ENCODE data around the gene NT5DC4. TPM values are rescaled to one million over a fixed set of nuclear protein-coding genes. Genes with fewer than 3 reads are reported as not detected.
"Not testable (repeated sequence)": the region's sequence is repeated elsewhere in the genome, so short reads cannot be mapped to it uniquely, and the experiment has no call there.

NT5DC4 gene
- polyA plus RNA-seq, 4 donors: 0.13 to 1.2 (median 0.49) TPM; not detected in 1

DNA sequence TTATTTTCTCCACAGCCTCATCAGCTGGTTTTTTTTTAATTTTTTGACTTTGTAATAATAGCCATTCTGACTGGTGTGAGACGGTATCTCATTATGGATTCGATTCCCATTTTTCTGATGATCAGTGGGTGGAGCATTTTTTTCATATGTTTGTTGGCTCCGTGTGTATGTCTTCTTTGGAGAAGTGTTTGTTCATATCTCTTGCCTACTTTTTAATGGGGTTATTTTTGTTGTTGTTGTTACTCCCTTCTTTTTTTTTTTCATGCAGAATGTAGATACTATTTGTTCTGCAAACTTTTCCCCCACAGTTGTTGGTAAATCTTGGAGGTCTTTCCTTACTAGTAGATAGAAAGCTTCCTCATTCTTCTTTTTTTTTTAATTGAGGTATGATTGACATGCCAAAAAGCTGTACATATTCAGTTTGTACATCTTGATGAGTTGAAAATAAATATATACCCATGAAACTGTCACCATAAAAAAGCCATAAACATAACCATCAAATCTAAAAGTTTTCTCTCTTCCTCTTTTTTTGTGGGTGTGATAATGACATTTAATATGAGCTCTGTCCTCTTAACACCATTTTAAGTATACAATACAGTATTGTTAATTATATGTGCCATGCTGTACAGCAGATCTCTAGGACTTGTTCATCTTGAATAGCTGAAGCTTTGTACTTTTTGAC, 21.8 kb upstream of the NT5DC4 start:
- no peak for DNase-seq (ENCODE audit: low read depth in 4 of 4, low spot score in 3 of 4)

DNA sequence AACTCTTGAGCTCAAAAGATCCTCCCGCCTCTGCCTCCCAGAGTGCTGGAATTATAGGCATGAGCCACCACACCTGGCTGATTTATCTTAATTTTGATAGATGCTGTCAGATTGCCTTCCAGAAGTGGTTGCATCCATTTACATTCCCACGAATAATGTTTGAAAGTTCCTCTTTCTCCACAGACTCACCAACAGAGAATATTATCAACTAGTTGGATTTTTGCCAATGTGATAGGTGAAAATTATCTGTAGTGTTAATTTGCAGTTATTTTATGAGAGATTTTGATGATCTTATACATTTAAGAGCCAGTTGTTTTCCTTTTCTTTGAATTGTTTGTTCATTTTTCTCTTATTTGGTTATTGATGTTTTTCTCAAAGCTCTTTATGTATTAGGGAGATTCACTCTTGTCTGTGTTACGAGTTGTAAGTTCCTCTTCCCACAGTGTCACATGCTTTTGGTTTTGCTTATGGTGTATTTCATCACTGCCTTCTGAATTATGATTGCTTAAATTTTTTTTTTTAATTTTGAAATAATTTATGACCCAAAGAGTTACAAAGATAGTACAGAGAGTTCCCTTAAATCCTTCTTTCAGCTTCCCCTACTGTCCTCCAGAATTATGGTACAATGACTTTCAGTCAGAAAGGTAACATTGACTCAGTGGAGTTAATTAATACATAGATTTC, 20.7 kb upstream of the NT5DC4 start:
- no peak for DNase-seq (ENCODE audit: low read depth in 4 of 4, low spot score in 3 of 4)

DNA sequence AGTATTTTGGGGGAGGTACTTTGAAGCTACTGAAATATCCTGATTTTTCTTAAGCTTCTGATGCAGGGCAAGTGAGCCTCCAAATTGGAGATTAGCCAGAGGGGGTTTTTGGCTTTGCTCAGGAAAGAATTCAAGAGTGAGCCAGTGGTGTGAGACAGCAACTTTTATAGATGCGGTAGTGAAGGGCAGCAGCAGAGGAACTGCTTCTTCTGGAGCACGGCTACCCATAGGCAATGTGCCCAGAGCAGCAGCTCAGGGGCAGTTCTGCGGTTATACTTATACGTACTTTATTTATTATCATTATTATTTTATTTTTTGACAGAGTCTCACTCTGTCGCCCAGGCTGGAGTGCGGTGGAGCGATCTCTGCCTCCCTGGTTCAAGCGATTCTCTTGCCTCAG, 19.8 kb upstream of the NT5DC4 start:
- DNase-seq (ENCODE audit: low read depth in 4 of 4, low spot score in 3 of 4): no peak

DNA sequence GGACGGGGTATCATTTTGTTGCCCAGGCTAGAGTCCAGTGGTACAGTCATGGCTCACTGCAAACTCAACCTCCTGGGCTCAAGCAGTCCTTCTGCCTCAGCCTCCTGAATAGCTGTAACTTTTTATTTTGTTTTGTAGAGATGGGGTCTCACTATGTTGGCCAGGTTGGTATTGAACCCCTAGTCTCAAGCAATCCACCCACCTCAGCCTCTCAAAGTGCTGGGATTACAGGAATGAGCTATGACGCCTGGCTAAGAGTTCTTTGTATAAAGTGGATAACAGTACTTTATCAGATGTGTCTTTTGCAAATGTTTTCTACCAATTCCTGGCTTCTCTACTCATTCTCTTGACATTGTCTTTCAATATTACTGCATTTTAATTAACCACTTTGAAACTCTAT, 17.1 kb upstream of the NT5DC4 start:
- DNase-seq (ENCODE audit: low read depth in 4 of 4, low spot score in 3 of 4): no peak

DNA sequence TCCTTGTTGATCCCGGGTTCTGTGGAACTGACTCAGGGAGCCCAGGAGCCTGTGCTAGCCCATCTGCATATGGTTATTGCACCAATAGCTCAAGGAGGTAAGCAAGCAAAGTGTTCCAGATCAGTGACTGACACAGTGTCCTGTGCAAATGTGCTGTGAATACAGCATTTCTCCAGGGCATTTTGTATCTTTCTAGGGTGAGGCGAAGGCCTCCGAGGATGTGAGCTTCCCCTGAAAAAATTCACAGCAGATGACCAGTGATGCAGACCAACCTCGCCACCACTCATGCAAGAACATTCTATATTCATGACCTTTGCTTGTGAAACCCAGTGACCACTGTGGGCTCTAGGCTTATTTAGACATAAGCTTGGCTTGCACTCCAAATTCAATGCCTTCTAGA, 15.2 kb upstream of the NT5DC4 start:
- DNase-seq (ENCODE audit: low read depth in 4 of 4, low spot score in 3 of 4): no peak

DNA sequence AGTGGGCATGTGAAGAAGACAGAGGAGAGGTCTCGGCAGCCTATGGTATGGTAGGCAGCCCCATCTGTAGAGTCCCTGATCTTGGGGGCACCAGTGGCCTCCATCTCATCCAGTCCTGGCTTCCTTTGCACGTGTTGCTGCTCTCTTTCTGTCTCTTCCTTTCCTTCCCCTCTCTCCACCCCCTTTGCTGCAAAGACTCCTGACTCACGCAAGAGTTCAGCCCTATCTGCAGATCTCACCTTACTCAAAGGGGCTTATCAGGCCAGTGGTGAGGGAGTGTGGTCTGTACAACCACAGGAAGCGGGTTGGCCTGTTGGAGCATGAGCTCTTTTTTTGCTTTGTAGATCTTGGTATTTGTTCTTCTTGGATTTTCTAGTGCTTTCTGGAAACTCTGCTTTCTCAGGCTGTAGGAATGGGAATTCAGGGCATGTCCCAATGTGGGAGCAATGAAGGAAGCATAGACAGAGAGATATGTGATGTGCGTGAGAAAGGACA, 14.6 kb upstream of the NT5DC4 start:
- DNase-seq (ENCODE audit: low read depth in 4 of 4, low spot score in 3 of 4): no peak

DNA sequence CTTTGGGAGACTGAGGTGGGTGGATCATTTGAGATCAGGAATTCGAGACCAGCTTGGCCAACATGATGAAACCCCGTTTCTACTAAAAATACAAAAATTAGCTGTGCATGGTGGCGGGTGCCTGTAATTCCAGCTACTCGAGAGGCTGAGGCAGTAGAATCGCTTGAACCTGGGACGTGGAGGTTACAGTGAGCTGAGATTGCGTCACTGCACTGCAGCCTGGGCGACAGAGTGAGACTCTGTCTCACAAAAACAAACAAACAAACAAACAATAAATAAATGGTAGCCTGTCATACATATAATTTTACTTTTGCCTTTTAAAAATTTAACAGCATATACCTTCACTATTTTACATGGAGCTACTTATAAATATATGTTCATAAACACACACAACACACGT, 13.9 kb upstream of the NT5DC4 start:
- not testable (repeated sequence) for DNase-seq (ENCODE audit: low read depth in 4 of 4, low spot score in 3 of 4)

DNA sequence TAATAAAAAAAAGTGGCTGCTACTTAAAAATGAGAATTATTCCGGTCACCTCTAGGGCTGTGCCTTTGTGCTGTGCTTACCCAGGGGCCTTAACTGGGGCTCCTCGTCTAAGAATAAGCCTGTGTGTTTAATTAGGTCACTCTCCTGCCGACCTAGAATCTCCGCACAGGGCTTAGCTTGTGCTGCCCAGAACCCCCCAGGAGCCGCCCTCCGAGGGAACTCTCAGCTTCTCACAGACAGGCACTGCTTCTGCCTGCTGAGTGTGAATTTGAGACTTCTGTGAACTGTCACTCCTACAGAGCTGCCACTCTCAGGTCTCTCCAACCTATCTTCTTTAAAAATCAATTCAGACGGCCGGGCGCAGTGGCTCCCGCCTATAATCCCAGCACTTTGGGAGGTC, 11.9 kb upstream of the NT5DC4 start:
- no peak for DNase-seq (ENCODE audit: low read depth in 4 of 4, low spot score in 3 of 4)

DNA sequence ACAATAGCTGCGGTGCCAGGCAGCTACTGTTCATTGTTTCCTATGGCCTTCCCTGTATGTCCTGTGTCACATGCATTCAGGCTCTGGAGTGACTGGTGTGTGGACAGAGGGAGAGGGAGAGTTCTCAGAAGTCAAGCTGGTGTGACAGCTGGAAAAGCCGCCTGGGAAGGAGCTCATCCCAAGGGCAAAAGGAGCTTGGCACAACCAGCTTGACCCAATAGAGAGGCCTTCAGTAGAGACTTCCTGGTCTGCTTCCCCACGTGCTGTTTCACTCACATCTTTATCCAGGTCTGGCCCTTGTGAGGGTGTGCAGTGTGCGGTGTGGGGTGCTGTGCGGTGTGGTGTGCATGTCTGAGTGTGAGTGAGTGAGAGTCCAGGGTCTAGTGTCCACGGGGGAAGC, 11.1 kb upstream of the NT5DC4 start:
- DNase-seq (ENCODE audit: low read depth in 4 of 4, low spot score in 3 of 4): no peak

DNA sequence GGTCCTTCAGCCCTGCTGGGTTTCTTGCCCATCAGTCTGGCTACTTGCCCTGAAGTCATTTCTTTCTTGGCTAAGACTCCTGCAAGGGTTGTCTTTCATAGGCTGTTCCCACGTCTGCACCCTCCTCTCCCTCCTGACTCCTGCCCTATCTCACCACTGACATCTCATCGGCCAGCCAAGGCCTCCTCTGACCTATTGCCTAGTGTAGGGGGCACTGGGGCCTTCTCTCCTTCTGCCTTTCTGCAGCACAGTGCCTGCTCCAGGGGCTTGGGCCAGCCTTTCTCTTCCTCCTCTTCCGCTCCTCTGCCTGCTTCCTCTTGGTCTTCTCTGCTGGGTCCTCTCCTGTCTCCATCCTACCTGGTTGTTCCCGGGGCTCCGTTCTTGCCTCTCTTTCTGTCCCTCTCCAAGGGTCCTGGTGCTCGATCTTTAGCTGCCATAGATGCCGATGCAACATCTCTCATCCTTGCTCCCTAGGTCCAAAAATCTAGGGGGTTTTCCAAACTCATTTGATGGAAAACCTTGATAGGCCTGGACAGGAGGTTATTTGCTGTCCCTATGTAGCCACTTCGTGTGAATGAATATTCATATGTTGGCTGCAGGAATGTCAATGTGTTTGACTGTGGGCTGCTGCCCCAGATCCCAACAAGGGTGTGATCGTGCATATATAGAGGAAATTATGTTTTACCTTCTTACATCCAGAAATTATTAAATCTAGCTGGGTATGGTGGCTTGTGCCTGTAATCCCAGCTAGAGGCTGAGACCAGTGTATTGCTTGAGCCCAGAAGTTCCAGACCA, 9.7 kb upstream of the NT5DC4 start:
- no peak for DNase-seq (ENCODE audit: low read depth in 4 of 4, low spot score in 3 of 4)

DNA sequence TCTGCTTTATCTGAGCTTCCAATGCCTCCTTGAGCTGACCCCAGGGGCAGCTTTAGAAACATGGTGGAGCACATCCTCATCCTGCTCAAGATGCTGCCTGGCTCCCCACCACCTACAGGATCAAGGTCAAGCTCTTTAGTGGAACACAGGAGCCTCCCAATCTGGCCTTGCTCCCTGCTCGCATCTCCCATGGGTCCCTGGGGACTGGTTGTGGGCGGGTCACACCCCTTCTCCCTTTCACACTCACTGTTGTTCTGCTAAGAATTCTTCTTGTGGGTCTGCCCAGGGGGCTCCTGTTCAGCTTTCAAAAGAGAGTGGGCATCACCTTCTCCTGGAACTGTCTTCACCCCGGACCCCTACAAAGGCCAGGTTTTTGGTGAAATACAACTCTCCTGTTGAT, 8.4 kb upstream of the NT5DC4 start:
- DNase-seq (ENCODE audit: low read depth in 4 of 4, low spot score in 3 of 4): no peak

DNA sequence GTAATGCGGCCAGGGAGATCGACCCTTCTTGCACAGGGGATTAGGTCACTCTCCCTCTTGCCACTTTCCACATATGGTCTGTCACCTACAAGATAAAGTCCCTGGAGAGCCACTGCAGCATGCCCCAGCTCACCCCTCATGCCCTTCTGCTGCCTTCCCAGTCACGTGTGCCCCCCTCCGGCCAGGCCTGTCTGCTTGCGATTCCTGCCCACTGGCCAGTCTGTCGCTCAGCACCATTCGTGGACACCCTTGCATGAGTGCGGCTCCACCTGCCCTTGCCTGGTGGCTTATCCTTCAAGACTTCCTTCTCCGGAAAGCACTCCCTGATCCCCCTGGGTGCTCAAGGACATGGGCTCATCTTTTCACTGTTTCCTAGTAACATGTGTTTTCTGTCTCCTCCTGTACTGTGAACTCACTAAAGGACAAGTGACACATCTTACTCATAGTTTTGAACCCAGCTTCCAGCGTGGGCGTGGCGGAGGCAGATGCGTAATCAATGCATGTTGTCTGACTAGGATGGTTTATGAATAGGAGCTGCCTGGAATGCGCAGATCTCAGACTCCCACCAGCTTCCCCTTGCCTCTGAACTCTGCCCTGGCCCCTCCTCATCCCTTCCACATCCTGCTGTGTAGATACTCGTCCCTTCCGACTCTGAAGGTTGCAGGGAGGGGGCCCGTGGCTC, 7.8 kb upstream of the NT5DC4 start:
- no peak for DNase-seq (ENCODE audit: low read depth in 4 of 4, low spot score in 3 of 4)

DNA sequence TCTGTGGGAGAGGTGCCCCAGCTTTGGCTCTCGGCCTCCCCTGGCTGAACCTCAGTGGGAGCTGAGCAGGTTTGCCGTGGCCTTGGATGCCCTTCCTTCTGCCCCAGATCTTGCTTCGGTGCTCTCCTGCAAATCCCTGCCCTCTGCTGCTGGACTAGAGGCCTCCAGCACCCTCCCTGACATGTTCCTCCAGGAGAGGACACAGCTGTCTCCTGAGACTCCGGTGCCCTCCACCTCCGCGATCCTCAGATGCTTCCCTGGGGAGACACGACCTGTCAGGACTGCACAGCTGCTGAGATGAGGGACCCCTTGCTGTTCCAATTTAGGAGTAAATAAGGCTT, 7.3 kb upstream of the NT5DC4 start:
- no peak for DNase-seq (ENCODE audit: low read depth in 4 of 4, low spot score in 3 of 4)

DNA sequence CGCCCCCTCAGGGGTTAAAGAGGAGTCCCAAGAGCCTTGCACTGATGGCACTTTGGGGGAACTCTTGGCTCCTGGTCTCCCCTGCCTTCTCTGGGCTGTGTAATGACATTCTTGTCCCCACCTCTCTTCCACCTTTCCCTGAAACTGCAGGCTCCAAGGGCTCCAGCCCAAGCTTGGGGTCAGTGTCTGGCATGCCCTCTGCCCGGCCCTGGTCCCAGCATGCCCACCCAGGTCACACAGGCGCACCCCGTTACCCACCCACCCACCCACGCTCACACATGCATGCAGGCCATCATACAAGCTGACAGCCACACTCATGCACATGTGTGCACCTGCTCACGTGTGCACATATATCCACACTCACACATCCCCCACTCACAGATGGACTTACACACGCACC, 6.9 kb upstream of the NT5DC4 start:
- DNase-seq (ENCODE audit: low read depth in 4 of 4, low spot score in 3 of 4): no peak

DNA sequence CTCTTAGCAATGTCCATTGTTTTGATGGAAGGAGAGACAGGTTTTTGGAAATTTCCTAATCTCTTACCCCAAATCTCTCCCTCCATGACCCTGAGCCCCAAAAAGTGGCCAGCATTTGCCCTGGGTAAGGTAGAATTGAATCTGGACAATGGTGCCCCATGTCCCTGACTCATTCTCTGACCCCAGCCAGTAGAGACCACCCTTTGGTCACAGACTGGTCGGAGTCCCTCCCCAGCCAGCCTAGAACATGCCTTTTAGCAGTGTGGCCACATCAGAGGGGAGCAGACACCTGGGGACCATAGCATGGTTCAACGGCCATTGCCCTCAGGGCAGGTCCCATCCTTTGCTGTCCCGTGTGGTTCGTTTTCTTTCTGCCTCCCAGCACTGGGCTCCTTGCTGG, 6.5 kb upstream of the NT5DC4 start:
- DNase-seq (ENCODE audit: low read depth in 4 of 4, low spot score in 3 of 4): no peak

DNA sequence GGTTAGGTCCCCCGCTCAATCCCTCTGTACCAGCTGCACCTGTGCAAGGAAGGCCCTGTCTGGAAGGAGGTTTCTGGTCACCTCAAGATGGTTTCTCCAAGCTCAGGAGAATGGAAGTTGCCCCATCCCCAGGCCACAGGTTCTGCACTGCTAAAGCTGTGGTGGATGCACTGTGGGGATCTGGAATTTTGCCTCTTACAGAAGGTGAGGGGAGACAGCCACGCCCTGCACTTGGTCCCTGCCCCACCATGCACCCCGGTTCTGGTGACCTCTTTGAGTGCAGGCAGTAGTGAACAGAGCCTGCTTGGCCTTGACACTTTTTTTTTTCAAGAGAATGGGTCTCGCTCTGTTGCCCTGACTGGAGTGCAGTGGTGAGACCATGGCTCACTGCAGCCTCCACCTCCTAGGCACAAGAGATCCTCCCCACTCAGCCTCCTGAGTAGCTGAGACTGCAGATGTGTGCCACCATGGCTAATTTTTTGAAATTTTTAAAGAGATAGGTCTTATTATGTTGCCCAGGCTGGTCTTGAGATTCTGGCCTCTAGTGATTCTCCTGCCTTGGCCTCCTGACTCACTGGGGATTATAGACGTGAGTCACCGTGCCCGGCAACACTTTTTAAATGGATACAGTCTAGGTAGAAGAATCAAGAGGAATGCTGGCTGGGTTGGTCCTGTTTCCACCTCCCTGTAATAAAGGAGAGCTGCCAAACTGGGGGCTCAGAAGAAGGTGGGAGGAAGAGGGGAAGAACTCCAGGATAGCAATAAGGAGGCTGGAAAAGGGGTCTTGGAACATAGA, 5.8 kb upstream of the NT5DC4 start:
- DNase-seq (ENCODE audit: low read depth in 4 of 4, low spot score in 3 of 4): no peak

DNA sequence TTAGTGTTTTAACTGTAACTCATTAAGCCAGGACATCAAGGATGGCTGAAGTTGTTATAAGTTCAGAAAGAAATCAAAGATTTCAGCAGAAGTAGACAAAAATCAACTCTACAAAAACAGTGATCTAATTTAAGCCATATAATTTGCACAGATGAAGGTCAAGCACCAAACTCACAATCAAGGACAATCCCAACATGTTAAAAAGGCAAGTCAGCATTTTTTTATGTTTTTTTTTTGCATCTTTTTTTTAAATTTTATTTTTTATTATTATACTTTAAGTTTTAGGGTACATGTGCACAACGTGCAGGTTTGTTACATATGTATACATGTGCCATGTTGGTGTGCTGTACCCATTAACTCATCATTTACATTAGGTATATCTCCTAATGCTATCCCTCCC, 4.7 kb upstream of the NT5DC4 start:
- not testable (repeated sequence) for DNase-seq (ENCODE audit: low read depth in 4 of 4, low spot score in 3 of 4)

DNA sequence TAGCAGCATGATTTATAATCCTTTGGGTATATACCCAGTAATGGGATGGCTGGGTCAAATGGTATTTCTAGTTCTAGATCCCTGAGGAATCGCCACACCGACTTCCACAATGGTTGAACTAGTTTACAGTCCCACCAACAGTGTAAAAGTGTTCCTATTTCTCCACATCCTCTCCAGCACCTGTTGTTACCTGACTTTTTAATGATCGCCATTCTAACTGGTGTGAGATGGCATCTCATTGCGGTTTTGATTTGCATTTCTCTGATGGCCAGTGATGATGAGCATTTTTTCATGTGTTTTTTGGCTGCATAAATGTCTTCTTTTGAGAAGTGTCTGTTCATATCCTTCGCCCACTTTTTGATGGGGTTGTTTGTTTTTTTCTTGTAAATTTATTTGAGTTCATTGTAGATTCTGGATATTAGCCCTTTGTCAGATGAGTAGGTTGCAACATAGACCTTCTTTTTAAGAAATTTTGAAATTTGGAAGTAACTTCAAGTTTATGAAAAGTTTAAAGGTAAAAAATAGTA, 3.9 kb upstream of the NT5DC4 start:
- DNase-seq (ENCODE audit: low read depth in 4 of 4, low spot score in 3 of 4): not testable (repeated sequence)

DNA sequence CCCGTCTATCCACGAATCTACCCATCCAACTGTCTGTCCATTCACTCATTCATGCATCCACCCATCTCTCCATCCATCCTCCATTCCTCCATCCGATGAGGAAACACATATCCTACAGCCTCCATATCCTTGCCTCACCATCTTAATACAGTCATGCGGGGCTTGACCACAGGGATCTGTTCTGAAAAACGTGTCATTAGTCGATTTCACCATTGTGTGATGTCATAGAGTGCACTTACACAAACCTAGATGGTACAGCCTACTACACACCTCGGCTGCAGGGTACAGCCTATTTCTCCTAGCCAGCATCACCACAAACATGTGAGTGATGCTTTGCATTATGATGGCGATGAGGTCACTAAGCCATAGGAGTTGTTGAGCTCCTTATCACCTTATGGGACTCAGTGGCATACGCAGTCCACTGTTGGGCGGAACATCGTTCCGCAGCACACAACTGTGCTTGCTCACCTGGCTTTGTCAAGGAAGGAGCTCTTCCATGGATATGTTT, 1.9 kb upstream of the NT5DC4 start:
- DNase-seq (ENCODE audit: low read depth in 4 of 4, low spot score in 3 of 4): no peak

All from left renal pelvis (tissue), 4 donors.